ENCODE measurements around the gene CHML.

DNA sequence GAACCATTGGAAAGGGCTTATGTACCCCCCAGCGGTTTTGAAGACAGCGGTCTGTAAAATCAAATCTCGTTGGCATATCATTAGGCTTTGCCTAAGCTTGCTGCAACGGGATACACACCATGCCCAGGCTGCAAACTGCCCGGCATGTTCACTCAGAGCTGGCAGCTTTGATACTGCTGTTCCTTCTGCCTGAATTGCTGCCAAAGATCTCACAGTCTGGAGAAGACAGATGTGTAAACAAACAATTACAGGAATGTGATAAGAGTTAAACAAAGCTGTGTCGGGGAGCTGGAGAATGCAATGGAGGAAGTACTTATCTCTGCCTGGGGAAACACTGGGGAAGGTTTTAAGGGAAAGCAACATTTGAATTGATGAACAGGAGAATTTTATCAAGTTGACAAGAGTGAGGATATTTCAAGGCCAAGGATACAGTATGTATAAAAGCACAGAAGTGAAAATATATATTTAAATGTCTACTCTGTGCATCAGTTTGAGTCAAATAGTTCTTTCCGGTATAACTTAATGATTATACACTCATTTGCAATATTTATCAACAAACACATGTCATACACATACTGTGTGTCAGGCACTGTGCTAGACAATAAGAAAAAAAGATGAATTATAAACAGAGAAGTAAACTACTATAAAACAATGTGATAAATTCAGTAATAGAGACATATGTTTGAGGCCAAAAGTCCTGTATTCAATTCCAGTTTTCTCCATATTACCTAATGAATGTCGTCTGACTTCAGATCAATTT, 29.9 kb downstream of the CHML start:
- TF ChIP-seq, protein P1, sequence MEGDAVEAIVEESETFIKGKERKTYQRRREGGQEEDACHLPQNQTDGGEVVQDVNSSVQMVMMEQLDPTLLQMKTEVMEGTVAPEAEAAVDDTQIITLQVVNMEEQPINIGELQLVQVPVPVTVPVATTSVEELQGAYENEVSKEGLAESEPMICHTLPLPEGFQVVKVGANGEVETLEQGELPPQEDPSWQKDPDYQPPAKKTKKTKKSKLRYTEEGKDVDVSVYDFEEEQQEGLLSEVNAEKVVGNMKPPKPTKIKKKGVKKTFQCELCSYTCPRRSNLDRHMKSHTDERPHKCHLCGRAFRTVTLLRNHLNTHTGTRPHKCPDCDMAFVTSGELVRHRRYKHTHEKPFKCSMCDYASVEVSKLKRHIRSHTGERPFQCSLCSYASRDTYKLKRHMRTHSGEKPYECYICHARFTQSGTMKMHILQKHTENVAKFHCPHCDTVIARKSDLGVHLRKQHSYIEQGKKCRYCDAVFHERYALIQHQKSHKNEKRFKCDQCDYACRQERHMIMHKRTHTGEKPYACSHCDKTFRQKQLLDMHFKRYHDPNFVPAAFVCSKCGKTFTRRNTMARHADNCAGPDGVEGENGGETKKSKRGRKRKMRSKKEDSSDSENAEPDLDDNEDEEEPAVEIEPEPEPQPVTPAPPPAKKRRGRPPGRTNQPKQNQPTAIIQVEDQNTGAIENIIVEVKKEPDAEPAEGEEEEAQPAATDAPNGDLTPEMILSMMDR (IDR thresholded peaks at IDR 0.05), result no peak
- TF ChIP-seq POLR2AphosphoS5 (IDR thresholded peaks at IDR 0.05; ENCODE audit: insufficient read depth in 1 of 2, low read depth in 1 of 2) (no peak), POLR2A (IDR thresholded peaks at IDR 0.05) (no peak)

Data from vagina (tissue), 2 donors.